Measurements from ENCODE around the gene SLC25A11.

SLC25A11 gene

DNA sequence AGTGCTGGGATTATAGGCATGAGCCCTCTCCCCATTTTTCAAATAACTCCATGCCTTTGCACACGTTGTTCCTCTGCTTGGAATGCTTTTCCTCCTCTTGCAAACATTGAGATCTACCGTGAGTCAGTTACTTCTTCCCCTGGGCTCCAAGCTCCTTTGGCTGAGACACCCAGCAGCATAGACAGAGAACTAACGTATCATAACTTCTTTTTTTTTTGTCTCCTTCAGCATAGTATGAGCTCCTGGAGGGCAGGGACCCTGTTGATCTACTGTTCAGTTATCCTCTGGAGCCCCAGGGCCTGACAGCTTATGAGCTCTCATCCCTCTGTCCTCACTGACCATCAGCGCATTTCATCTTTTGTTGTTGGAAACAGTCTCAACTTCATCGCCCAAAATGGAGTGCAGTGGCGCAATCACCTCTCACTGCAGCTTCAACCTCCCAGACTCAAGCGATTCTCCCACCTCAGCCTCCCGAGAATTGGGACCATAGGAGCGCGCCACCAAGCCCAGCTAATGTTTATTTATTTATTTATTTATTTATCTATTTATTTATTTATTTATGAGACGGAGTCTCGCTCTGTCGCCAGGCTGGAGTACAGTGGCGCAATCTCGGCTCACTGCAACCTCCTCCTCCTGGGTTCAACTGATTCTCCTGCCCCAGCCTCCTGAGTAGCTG is 25.6 kb upstream of the SLC25A11 start:
- no peak for DNase-seq

DNA sequence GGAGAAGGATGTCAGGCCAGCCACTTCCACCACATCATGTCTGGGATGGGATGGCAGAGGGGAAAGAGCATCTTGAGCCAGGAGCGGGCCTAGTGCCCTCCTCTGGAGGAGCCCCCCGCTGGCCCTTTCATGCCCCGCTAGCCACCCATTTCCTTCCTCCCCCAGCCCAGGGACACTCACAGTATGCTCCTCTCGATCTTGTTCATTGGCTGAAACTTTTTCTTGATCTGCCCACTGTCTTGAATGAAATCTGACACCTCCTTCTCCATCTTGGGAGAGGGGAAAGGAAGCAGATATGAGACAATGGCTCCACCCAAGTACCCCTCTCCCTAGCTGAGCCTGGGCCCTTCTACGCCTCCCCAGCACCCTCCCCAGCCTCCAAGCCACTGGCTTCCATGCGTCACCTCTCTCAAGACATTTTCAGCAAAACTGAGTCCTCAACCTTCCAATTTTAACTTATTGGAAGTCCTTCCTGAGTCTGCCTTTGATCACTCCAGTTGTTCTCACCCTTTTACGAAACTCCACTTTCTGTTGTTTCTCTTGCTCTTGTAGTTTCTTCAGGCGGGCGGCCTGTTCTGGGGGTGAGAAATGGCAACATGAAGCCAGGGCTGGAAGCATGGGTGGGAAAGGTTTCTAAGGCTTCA is 20.6 kb upstream of the SLC25A11 start:
- DNase-seq, result no peak

DNA sequence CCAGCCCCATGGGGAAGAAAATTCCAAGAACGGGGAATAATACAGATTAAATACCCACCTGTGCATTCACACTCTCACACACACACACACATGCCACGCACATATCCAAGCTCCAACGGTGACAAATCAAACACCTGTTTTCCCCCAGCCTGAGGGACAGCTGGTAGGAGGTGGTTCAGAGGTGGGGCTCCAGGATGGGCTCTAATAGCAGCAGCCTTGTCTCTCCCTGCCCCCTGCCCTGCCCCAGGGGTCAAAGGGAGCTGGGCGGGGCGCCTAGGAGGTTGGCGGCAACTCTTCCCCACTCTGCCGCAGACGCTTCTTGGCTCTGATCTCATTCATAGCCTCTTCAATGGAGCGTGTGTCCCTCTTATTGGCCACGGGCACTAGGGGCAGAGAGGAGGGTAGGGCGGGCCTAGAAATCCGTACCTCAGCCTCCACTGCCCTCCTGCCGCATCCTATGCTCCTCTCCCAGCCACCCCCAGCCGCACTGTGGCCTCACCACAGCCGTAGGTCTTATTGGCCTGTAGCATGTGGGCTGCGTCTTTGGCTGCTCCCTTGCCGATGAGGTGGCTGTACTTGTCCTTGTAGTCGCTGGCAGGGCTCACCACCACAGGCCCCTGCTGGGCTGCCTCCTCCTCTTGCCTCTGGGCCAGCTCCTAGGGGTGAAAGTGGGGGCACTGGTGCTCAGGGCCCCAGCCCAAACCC is 19.6 kb upstream of the SLC25A11 start:
- DNase-seq, result no peak

DNA sequence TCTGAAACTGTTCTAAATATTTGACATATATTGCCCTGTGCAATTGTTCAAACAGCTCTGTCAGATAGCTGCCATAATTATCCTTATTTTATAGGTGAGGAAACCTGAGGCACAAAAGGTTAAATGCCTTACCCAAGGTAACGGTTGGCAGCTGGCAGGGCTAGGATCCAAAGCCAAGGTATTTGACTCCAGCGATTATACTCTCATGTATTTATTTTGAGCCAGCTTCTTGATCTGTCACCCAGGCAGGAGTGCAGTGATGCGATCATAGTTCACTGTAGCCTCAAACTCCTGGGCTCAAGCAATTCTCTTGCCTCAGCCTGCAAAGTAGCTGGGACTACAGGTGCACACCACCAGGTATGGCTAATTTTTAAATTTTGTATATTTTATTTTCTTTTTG is 18.3 kb upstream of the SLC25A11 start:
- no peak for DNase-seq

DNA sequence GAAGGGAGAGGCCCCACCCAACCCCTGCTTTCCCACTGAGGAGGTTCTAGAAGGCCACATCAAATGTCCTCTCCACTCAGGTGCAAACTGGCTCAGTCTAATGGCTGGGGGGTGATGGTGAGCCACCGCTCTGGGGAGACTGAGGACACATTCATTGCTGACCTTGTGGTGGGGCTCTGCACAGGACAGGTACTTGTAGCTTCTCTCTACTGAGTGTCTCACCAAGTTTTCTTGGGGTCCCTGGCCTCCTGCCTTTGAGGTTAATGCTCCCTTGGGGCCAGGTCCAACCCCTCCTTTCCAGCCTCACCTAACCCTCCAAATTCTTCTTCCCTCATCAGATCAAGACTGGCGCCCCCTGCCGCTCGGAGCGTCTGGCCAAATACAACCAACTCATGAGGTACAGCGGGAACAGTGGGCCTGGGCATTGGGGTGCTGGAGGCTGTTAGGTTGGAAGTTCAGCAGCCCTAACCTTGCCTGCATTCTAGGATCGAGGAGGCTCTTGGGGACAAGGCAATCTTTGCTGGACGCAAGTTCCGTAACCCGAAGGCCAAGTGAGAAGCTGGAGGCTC is 16.7 kb upstream of the SLC25A11 start:
- DNase-seq, result no peak

DNA sequence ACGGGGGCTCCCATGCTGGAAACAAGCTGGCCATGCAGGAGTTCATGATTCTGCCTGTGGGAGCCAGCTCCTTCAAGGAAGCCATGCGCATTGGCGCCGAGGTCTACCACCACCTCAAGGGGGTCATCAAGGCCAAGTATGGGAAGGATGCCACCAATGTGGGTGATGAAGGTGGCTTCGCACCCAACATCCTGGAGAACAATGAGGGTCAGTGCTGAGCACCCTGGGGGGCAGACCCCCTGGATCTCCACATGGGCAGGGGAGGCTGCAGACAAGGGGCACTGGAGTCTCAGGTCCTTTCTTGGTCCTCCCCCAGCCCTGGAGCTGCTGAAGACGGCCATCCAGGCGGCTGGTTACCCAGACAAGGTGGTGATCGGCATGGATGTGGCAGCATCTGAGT is 15.2 kb upstream of the SLC25A11 start:
- no peak for DNase-seq

DNA sequence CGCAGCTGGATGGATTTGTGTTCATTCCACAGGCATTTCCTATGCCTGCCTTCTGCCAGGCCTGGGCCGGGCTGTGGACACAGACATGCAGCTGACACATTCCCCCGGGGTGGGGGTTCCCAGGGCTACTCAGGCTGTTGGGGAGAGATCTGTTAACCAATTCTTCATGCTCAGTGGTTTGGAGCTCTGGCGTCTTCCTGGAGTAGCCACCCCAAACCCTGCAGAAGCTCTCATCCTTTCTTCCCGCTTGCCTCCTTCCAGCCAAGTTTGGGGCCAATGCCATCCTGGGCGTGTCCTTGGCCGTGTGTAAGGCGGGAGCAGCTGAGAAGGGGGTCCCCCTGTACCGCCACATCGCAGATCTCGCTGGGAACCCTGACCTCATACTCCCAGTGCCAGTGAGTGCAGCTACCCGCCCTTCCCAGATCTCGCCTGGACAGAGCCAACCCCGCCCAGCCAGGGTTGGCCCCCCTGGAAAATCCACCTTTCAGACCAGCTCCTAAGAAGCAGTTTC is 13.7 kb upstream of the SLC25A11 start:
- no peak for DNase-seq

DNA sequence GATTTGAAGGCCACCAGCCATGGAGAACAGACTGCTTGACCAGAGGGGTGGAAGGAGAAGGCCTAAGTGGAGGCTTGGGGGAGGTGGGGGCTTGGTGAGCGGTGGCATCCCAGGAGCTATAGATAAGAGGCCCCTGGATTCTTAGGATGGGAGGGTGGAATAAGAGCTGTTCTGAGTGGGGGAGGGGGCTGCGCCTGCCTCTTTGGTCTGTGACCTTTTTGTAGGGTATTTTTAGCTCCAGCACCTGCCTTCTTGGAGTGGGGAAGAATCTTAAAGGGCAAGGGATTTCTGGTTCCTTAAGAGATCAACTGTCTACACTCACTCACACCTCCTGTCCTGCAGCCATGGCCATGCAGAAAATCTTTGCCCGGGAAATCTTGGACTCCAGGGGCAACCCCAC is 11.6 kb upstream of the SLC25A11 start:
- DNase-seq, result no peak

DNA sequence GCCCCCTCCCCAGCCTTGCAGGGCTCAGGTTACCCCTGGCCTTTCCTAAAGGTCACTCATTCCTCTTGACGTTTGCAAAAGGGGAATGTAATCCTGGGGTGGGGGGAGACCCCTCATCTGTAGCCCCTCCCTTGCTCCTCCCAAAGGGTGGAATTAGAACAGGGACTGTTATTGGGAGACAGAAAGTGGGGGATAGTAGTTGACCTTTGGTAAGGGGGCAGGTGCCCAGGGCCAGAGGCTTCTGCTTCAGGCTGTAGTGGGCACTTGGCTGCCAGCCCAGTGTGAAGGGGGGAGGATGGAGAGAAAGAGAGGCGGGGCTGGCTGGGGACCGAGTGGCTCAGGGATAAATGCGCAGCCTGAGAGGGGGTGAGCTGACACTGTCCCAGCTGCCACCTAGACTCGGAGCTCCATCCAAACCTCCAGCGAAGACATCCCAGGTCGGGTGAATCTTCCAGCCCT is 10.9 kb upstream of the SLC25A11 start, which contains the start of gene ENO3:
ENO3 (plus strand) TSS at position 374 of the 459 bp plus-strand sequence. CDS start 711 bp downstream, outside the sequence.
- DNase-seq, result no peak

DNA sequence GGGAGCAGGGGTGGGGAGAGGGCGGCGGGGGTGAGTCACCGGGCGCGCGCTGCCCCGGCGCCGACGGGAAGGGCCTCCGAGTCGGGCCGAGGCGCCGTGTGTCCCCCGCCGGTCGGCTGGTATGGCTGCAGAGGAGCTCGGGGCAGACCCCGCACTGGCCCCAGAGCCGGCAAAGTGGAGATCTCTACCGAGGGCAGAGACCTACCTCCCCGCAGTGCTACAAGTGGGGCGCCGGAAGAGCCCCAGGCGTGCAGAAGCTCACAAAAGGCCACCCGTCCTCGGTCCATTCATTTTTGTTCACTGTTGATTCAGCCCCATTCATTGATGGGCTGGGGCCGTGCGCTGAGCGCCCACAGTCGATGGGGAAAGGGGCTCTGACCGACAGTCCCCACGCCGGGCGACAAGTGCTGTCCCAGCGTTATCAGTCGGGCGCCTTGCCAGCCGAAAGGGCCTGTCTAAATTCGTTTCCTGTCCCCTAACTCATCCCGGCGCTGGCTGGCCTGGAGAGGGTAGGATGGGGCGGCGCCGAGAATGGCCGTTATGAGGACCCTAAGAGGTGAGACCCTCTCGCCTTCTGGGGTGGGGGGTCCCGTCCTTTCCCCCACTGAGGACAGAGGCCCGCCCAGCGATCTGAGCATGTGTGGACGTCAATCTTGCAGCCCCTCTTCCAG is 10.4 kb upstream of the SLC25A11 start:
- no peak for DNase-seq

DNA sequence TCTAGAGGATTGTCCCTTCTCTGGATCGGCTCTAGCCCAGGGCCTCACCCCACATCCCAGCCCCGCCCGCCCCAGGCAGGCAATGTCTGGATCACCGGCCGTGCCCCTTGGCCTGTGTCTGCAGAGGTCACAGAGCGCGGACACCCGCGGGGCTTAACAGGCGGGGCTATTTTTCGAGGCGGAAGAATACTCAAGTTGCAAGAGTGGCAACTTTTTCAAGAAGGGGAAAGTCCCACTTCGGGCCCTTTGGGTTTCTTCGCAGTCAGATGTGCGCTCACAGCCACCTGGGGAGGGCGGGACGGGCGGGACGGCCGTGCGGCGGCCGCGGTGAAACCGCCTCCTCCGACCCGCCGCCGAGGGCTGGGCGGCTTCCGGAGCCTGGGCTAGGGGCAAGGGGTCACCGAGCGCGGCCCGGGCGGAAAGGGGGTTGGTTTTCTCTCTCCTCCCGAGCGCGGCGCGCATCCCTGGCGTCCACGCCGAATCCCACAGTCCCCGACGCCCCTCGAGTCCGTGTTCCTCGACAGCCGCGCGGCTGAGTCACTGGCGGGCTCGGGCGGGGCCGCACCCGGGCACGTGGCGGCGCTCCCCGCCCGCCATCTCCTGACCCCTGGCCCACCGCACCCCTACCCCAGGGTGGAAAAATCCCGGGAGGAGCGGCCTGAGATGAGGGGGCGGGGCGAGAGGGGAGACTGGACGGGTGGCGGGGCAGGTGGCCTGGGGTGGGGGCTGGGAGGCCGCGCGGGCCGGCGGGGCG is 9.7 kb upstream of the SLC25A11 start:
- DNase-seq, result no peak

DNA sequence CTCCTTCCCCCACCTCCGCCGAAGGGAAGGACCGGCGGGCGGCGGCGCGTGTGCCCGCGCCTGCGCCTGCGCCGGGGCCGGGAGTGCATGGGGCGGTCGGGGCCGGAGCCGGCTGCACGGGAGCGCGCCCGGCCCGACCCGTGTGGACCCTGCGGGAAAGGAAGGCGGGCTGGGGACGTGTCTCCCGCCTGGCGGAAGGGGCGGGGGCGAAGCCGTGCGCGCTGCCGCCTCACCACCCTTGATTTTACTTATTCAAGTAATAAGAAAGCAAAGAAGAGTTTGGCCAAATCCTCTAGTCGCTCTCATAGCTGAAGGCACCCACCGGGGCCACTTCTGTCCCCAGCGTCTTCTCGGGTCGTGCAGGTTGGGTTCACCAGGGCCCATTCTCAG is 9.1 kb upstream of the SLC25A11 start:
- no peak for DNase-seq

DNA sequence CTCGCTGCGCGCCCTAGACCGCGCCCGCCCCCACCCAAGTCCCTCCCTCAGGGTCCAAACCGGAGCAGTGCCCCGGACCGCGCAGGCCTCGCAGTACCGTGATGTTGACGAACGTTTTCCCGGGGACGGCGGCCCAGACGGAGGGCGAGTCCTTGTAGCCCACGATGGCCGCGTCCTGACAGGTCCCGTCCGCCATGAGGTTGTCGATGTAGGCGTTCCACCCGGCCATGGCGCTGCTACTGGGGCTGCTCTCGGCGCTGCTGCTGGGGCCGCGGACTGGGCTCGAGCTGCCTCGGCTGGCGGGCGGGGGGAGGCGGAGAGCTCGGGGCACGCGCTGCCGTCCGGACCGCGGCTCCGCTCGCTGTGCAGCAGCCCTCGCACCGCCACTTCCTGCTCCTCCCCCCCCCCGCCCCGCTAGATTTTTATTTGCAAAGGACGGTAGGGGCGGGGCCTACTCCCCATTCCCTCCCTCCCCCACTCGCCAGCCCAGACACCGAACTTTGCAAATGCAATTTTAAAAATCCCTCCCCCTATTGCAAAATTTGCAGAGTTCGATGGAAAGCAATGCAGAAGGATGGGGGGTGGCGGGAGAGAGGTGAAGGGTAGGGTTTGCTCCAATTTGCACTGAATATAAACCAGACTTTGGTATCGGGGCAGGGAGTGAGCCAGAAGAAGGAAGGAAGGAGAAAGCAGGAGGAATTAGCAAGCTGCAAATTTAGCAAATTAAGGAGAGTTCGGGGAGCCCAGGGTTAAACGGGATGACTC is 8.5 kb upstream of the SLC25A11 start, which contains the start of gene PFN1:
PFN1 (minus strand) TSS at position 365 of the 765 bp plus-strand sequence; CDS start at position 229, 136 bp downstream.
- DNase-seq, result no peak

DNA sequence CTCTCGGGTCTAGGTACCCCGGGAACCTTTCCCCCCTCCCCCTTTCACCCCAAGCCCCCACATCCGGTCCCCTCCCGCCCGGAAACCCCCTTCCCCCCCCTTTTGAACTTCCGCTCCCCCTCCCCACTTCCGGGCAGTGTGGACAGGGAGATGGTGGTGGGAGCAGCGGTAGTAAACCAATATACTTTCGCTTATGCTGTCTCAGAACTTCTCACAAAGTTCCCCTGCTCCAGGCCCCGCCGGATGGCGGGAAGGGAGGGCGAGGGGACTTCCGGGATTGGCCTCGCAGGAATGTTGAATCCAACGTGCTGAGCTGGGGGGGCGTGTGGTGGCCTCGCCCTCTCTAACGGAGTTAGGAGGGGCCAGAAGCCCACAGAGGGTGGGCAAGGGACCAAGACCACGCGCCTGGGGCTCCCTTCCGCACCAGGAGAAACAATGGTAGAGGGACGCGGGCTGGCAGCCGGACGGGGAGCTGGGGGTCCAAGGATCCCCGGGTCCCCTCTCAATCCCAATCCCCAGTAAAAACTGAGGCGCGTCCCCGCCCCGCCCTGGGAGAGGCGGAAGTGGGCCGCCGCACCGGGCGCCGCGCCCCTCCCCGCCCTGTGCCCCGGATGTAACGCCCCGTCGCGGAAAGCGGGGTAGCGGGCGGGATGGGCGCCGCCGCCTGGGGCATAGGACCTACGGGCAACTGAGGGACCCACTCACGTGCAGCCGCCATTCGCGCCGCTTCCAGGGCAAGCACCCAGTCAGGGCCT is 7.7 kb upstream of the SLC25A11 start:
- DNase-seq, result no peak

DNA sequence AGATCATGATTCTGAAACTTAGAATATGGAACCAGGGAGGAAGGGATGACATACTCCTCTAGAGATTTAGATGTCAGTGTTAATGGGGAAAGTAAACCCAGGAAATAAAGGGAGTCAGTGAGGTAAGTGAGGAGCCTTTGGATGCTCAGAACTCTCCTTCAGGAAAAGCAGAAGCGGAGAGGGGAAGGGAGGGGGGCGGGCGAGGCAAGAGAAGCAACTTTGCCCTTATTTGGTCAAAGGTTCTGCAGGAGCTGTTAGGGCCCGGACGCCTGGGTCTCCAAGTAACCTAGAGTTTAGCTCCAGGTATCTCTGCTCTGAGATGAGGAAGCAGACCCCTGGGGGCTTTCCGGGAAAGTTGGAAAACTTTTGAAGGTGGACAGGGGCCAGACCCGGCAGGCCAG is 7.2 kb upstream of the SLC25A11 start:
- no peak for DNase-seq

DNA sequence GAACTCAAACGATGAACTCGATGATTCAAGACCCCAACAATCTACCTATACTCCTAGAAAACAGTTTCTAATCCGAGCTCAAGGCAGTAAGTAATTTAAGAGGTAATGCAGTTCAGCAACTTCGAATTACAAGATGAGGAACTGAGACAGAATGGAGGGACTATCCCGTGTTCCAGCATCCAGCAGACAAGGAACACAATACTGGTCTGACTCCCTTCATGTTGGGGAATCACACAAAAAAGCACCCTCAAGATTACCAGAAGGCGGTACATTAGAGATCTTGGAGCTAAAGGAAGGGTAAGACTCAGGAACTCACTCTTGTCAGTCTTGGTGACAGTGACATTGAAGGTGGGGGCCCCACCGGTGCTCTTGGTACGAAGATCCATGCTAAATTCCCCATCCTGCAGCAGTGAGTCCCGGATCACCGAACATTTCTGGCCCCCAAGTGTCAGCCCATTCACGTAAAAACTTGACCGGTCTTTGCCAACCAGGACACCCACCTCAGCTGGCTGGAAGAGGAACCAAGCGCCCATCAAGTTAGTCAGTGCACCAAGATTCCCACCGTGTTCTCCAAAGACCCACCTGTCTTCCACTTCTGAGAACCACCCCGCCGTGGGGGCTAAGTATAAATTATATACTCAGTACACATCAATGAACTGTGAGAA is 6.6 kb upstream of the SLC25A11 start:
- DNase-seq, result no peak

DNA sequence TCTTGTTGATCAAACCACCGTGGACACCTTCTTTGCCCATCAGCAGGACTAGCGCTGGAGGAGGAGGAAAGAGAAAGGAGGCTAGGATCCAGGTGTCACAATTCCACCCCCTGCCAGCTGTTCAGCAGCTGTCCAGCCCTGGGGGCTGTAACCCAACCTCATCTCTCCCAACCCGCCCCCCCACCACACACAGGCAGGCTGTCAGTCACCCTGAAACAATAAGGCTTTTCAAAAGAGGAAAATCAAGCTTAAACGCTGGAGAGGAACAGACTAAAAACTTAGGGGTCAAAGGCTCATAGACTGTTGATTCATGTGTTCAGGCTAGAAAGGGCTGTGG is 6.1 kb upstream of the SLC25A11 start:
- no peak for DNase-seq

DNA sequence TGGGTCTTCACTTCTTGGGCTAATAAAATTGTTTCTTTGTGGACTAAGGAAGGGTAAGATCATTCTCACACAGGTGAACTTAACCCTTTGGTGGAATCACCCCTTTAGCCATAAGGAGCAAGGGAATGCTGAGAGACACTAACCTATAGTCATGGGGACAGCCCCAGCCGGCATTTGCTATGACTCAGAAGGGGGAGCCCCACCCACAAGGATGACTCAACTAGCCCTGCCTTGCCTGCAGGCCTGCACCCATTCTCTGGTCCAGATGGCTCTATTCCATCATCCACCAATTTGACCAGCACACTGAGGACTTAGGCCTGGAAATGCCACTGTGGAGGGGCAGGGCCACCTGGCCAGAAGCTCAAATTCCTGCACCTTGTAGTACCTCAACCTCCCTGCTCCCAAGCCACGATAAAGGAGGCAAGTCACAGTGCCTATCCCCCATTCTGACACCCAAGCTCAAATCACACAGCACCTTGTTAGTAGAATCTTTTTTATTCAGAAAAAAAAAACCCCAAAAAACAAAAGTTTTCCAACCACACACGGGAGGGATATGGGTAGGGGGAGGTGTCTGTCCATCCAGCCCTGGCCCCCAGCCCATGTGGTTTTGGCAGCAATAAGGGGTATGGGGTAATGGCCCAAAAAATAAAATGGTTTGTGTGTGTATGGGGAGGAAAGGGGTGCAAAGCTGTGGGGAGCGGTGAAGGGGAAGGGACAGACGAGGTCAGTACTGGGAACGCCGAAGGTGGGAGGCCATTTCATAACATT is 5.5 kb upstream of the SLC25A11 start:
- no peak for DNase-seq

DNA sequence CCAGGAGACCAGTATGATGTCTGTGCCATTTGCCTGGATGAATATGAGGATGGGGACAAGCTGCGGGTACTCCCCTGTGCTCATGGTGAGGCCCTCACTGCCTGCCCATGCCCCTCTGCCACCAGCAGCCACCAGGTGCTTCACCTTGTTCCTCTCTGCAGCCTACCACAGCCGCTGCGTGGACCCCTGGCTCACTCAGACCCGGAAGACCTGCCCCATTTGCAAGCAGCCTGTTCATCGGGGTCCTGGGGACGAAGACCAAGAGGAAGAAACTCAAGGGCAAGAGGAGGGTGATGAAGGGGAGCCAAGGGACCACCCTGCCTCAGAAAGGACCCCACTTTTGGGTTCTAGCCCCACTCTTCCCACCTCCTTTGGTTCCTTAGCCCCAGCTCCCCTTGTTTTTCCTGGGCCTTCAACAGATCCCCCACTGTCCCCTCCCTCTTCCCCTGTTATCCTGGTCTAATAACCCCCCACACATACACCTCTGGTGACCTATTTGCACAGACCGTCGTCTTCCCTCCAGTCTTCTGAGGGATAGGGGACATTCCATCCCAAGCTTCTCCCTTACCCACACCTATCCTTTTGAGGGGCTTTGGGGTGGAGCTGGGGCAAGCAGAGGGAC is 4.8 kb upstream of the SLC25A11 start:
- DNase-seq, result no peak

Measured in NCI-H1417 treated with DMSO at 0.1 percent for 48 hours (cell line).